ENCODE data around the gene KMT2B. TPM values are rescaled to one million over a fixed set of nuclear protein-coding genes. Genes with fewer than 3 reads are reported as not detected.

Gene KMT2B
- total RNA-seq, 1 donor from 2014 or later, result 65.6 TPM

GRCh38 chr19:35759697-35760096, 41.9 kb downstream of the KMT2B start:
- peaks cover 14% of the 10 kb centered on the region for H3K27me3 Mint-ChIP-seq
- DNase-seq (no peak), ATAC-seq (ENCODE audit: low read depth) (no peak)
- no peak for TF ChIP-seq CTCF (IDR thresholded peaks at IDR 0.05)
- POLR2A ChIA-PET, result interaction anchor here (0.6 to 0.9 kb wide), 2 partner anchors 14 to 675 kb away, joined by 3 read pairs; partner anchors contain the start of genes PSENEN and U2AF1L4
- H3K4me1 Mint-ChIP-seq, result peaks cover 33% of the 10 kb centered on the region
- CTCF ChIA-PET, result no interaction called here
- H3K9me3 Mint-ChIP-seq, result no peaks in the 10 kb centered on the region
- peak overlapping the region; percentile 60 for H3K4me3 Mint-ChIP-seq
- no peak overlapping the region for H3K27ac Mint-ChIP-seq
- peaks cover 28% of the 10 kb centered on the region for H3K36me3 Mint-ChIP-seq (ENCODE audit: low read depth)
- intact Hi-C loops (cut with micrococcal nuclease), result loop anchor here (5.0 kb wide), 1 partner anchor 212 kb away; the partner anchor contains the start of gene TMEM147

GRCh38 chr19:35760711-35761349, 43.0 kb downstream of the KMT2B start:
- ChIA-PET POLR2A (no interaction called here), CTCF (no interaction called here)
- no peak overlapping the region for H3K4me3 Mint-ChIP-seq
- TF ChIP-seq CTCF (IDR thresholded peaks at IDR 0.05), result no peak
- peaks cover 9% of the 10 kb centered on the region for H3K27me3 Mint-ChIP-seq
- H3K9me3 Mint-ChIP-seq, result no peaks in the 10 kb centered on the region
- DNase-seq (no peak), ATAC-seq (ENCODE audit: low read depth) (no peak)
- intact Hi-C loops (cut with micrococcal nuclease), result no loop called here
- H3K36me3 Mint-ChIP-seq (ENCODE audit: low read depth), result peaks cover 31% of the 10 kb centered on the region
- H3K4me1 Mint-ChIP-seq, result peaks cover 30% of the 10 kb centered on the region
- H3K27ac Mint-ChIP-seq, result no peak overlapping the region

- Mint-ChIP-seq H3K4me1 (no peaks in the 10 kb centered on the region), H3K27me3 (no peaks in the 10 kb centered on the region), H3K36me3 (ENCODE audit: low read depth) (peaks cover 41% of the 10 kb centered on the region), H3K9me3 (no peaks in the 10 kb centered on the region), H3K4me3 (no peak overlapping the region), H3K27ac (no peak overlapping the region)
- intact Hi-C loops (cut with micrococcal nuclease), result no loop called here
- TF ChIP-seq CTCF (IDR thresholded peaks at IDR 0.05), result no peak
- CTCF ChIA-PET, result no interaction called here
- POLR2A ChIA-PET, result no interaction called here
- ATAC-seq (ENCODE audit: low read depth), result no peak
- DNase-seq, result no peak
Measured at GRCh38 chr19:35764432-35765315, 46.9 kb downstream of the KMT2B start.

GRCh38 chr19:35766571-35767104, 48.8 kb downstream of the KMT2B start:
- intact Hi-C loops (cut with micrococcal nuclease), result no loop called here
- H3K27ac Mint-ChIP-seq, result no peak overlapping the region
- TF ChIP-seq CTCF (IDR thresholded peaks at IDR 0.05), result no peak
- H3K4me1 Mint-ChIP-seq, result no peaks in the 10 kb centered on the region
- no peak for DNase-seq
- peaks cover 41% of the 10 kb centered on the region for H3K36me3 Mint-ChIP-seq (ENCODE audit: low read depth)
- CTCF ChIA-PET, result no interaction called here
- H3K27me3 Mint-ChIP-seq, result no peaks in the 10 kb centered on the region
- no peaks in the 10 kb centered on the region for H3K9me3 Mint-ChIP-seq
- no peak for ATAC-seq (ENCODE audit: low read depth)
- H3K4me3 Mint-ChIP-seq, result no peak overlapping the region
- POLR2A ChIA-PET, result no interaction called here

All from activated B cell treated with CpG ODN at 0.5 μM for 24 hours (primary cell).